Measurements from ENCODE around the gene SKAP2.

GRCh38 chr7:26649388-26649787, 215.0 kb downstream of the SKAP2 start:
- TF ChIP-seq CTCF (conservative IDR thresholded peaks at IDR 0.05; ENCODE audit: low read depth, low read length) (no peak), BHLHE40 (IDR thresholded peaks at IDR 0.05; ENCODE audit: low read depth, low read length) (no peak), MAFK (IDR thresholded peaks at IDR 0.05; ENCODE audit: low read depth, low read length) (no peak), RFX5 (IDR thresholded peaks at IDR 0.05; ENCODE audit: low read depth, low read length) (no peak)
